Right atrium auricular region (tissue), 2 donors: ENCODE data around the gene PKP4. TPM values are rescaled to one million over a fixed set of nuclear protein-coding genes. Genes with fewer than 3 reads are reported as not detected.
A peak's percentile ranks its signal among the peaks of the same experiment; 100 is the strongest.

Experiments
- DNase-seq: peaks from one replicate; pipeline ENCODE4 v3.0.0-alpha.2; 2019; ENCODE audit warnings: low spot score
- H3K27ac ChIP-seq, 2 donors: fragments of 200-600 bp; sonication (generic); 1 replicate in 1 of 2; 2 replicates in 1 of 2; pipeline ENCODE4 v1.5.1; 2016 to 2019
- H3K27me3 ChIP-seq, 2 donors: fragments of 200-600 bp; sonication (generic); one replicate each; pipeline versions ENCODE4 v1.5.1 to v1.6.0; 2017 to 2019
- H3K36me3 ChIP-seq: fragments of 200-600 bp; sonication (generic); one replicate; pipeline ENCODE4 v1.5.1; 2016
- H3K4me1 ChIP-seq, 2 donors: fragments of 200-600 bp; sonication (generic); one replicate each; pipeline versions ENCODE4 v1.5.1 to v1.6.0; 2017 to 2019
- H3K4me3 ChIP-seq, 2 donors: fragments of 200-600 bp; sonication (generic); 1 replicate in 1 of 2; 2 replicates in 1 of 2; pipeline ENCODE4 v1.5.1; 2017 to 2019; ENCODE audit warnings: mild to moderate bottlenecking in 1 of 2, moderate library complexity in 1 of 2
- H3K9me3 ChIP-seq, 2 donors: fragments of 200-600 bp; sonication (generic); one replicate each; pipeline ENCODE4 v1.5.1; 2019
- CTCF ChIP-seq, 2 donors: fragments of 200-600 bp; sonication (generic); IDR thresholded peaks; one replicate each; pipeline ENCODE4 v1.5.1; 2019; ENCODE audit warnings: antibody characterized with exemption in 2 of 2
- total RNA-seq, 2 donors: library from RNA; depleted of rRNA; stranded (reverse); fragments of >200 nt; gene quantifications; one replicate each; pipeline ENCODE4 v1.1.0, GENCODE V29; 2016

The PKP4 gene
- total RNA-seq, 2 donors from 2014 or later, result 36.2 to 39.2 TPM

GRCh38 chr2:158457826-158458616 is 1.3 kb downstream of the PKP4 start:
- H3K27me3 ChIP-seq, result no peaks in the 10 kb centered on the region
- peaks cover 0 to 34% of the 10 kb centered on the region in 2 donors for H3K4me1 ChIP-seq
- H3K27ac ChIP-seq, result peak overlapping the region; percentile 94
- peak; percentile 69 for DNase-seq
- H3K9me3 ChIP-seq, result no peaks in the 10 kb centered on the region
- H3K4me3 ChIP-seq, result peak overlapping the region; percentile 95 to 96
- TF ChIP-seq CTCF (IDR thresholded peaks at IDR 0.05), result peak; percentile 30 to 51
- H3K36me3 ChIP-seq, result no peaks in the 10 kb centered on the region

GRCh38 chr2:158458617-158458920 is 1.8 kb downstream of the PKP4 start:
- no peak for DNase-seq
- no peak for TF ChIP-seq CTCF (IDR thresholded peaks at IDR 0.05)
- Histone ChIP-seq H3K4me3 (peak overlapping the region; percentile 95 to 96), H3K4me1 (peaks cover 0 to 37% of the 10 kb centered on the region in 2 donors), H3K36me3 (no peaks in the 10 kb centered on the region), H3K27ac (peak overlapping the region; percentile 94), H3K27me3 (no peaks in the 10 kb centered on the region), H3K9me3 (no peaks in the 10 kb centered on the region)

- Histone ChIP-seq H3K4me3 (peak overlapping the region in 1 of 2 donors; percentile 96), H3K27me3 (no peaks in the 10 kb centered on the region), H3K27ac (peak overlapping the region in 1 of 2 donors; percentile 94), H3K9me3 (no peaks in the 10 kb centered on the region), H3K36me3 (no peaks in the 10 kb centered on the region), H3K4me1 (peaks cover 0 to 44% of the 10 kb centered on the region in 2 donors)
- no peak for DNase-seq
- no peak for TF ChIP-seq CTCF (IDR thresholded peaks at IDR 0.05)
These were observed 2.6 kb downstream of the PKP4 start for GRCh38 chr2:158459161-158460003.

- DNase-seq, result no peak
- H3K36me3 ChIP-seq, result no peaks in the 10 kb centered on the region
- no peak overlapping the region for H3K4me3 ChIP-seq
- TF ChIP-seq CTCF (IDR thresholded peaks at IDR 0.05), result peak; percentile 23 to 53
- peaks cover 0 to 48% of the 10 kb centered on the region in 2 donors for H3K4me1 ChIP-seq
- H3K27ac ChIP-seq, result no peak overlapping the region
- no peaks in the 10 kb centered on the region for H3K27me3 ChIP-seq
- no peaks in the 10 kb centered on the region for H3K9me3 ChIP-seq
These were observed 4.0 kb downstream of the PKP4 start for GRCh38 chr2:158460632-158461297.

- TF ChIP-seq CTCF (IDR thresholded peaks at IDR 0.05), result no peak
- no peak for DNase-seq
- no peak overlapping the region for H3K4me3 ChIP-seq
- no peak overlapping the region for H3K27ac ChIP-seq
- H3K4me1 ChIP-seq, result peaks cover 0 to 38% of the 10 kb centered on the region in 2 donors
- H3K27me3 ChIP-seq, result no peaks in the 10 kb centered on the region
- no peaks in the 10 kb centered on the region for H3K9me3 ChIP-seq
- H3K36me3 ChIP-seq, result no peaks in the 10 kb centered on the region
These were observed 6.8 kb downstream of the PKP4 start for GRCh38 chr2:158463496-158464095.
